MM.1S (cell line): ENCODE measurements around the gene IRS1.

ENCODE experiments used
- DNase-seq: peaks from one replicate; pipeline ENCODE4 v3.0.0-alpha.2; 2015
- H2AFZ ChIP-seq: fragments of 300-600 bp; sonication (generic); 2 replicates; pipeline ENCODE4 v1.6.0; 2016; ENCODE audit warnings: antibody characterized with exemption, low read length
- H3F3A ChIP-seq: fragments of 300-600 bp; sonication (generic); 2 replicates; pipeline ENCODE4 v1.6.1; 2016; ENCODE audit warnings: mild to moderate bottlenecking, antibody characterized with exemption, low read length, moderate library complexity, mixed read lengths; ENCODE audit not compliant: insufficient read depth
- H3K27ac ChIP-seq: fragments of 300-600 bp; sonication (generic); 2 replicates; pipeline ENCODE4 v1.5.1; 2016; ENCODE audit warnings: mild to moderate bottlenecking, low read length
- H3K27me3 ChIP-seq: fragments of 300-600 bp; sonication (generic); replicated peaks from 2 replicates; pipeline ENCODE4 v1.6.0; 2016; ENCODE audit warnings: low read length; ENCODE audit not compliant: insufficient read depth
- H3K36me3 ChIP-seq: fragments of 300-600 bp; sonication (generic); replicated peaks from 2 replicates; pipeline ENCODE4 v1.6.1; 2016; ENCODE audit warnings: mild to moderate bottlenecking, low read length, mixed read lengths; ENCODE audit not compliant: insufficient read depth
- H3K4me1 ChIP-seq: fragments of 300-600 bp; sonication (generic); 2 replicates; pipeline ENCODE4 v1.6.1; 2016; ENCODE audit warnings: low read length, mixed read lengths
- H3K4me2 ChIP-seq: fragments of 300-600 bp; sonication (generic); 2 replicates; pipeline ENCODE4 v1.6.0; 2016; ENCODE audit warnings: low read depth, low read length
- H3K4me3 ChIP-seq: fragments of 300-600 bp; sonication (generic); 2 replicates; pipeline ENCODE4 v1.5.1; 2016; ENCODE audit warnings: low read length, mixed read lengths
- H3K79me2 ChIP-seq: fragments of 300-600 bp; sonication (generic); 2 replicates; pipeline ENCODE4 v1.6.1; 2016; ENCODE audit warnings: mixed run types, low read length, mixed read lengths
- H3K9ac ChIP-seq: fragments of 300-600 bp; sonication (generic); 2 replicates; pipeline ENCODE4 v1.6.1; 2016; ENCODE audit warnings: low read length, mixed read lengths
- H3K9me2 ChIP-seq: fragments of 300-600 bp; sonication (generic); replicated peaks from 2 replicates; pipeline ENCODE4 v1.6.1; 2016; ENCODE audit warnings: mild to moderate bottlenecking, low read length, mixed read lengths; ENCODE audit not compliant: insufficient read depth
- H3K9me3 ChIP-seq: fragments of 300-600 bp; sonication (generic); replicated peaks from 2 replicates; pipeline ENCODE4 v1.6.1; 2016; ENCODE audit warnings: mild to moderate bottlenecking, low read length, mixed read lengths; ENCODE audit not compliant: insufficient read depth
- H4K20me1 ChIP-seq: fragments of 300-600 bp; sonication (generic); 2 replicates; pipeline ENCODE4 v1.6.1; 2016; ENCODE audit warnings: mild to moderate bottlenecking, low read length, moderate library complexity, mixed read lengths; ENCODE audit not compliant: insufficient read depth
- EZH2 ChIP-seq: fragments of 300-600 bp; sonication (generic); optimal IDR thresholded peaks from 2 replicates; pipeline ENCODE3; 2017; ENCODE audit warnings: low read depth, mild to moderate bottlenecking, antibody characterized with exemption, low read length, mixed read lengths
- EZH2phosphoT487 ChIP-seq: fragments of 300-600 bp; sonication (generic); IDR thresholded peaks from 2 replicates; pipeline ENCODE4 v1.6.1; 2018; ENCODE audit warnings: antibody characterized with exemption, low read length
- TF ChIP-seq, protein P1 (sequence below): fragments of 300-600 bp; sonication (generic); IDR thresholded peaks from 2 replicates; pipeline ENCODE4 v1.5.1; 2016; ENCODE audit warnings: antibody characterized with exemption, low read length, mixed read lengths

IRS1 gene

DNA sequence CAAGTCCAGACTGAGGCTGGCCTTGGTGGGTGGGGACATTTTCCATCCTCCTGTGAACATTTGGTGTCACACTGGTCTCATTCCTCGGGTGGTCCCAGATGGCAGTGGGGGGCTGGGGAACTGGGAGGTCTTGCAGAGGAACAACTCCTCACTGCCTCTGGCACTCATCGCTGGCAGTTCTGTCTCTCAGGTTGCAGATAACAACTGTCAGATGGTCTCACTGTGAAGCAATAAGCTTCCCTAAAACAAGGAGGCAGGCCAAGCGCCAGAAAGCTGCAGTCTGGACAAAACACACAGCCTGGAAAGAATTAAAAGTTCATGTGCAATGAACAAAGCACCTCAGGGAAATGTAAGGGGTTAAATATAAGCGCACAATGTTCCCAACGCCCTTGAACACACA is 78.1 kb downstream of the IRS1 start:
- peaks cover 6% of the 10 kb centered on the region for H3K4me1 ChIP-seq
- TF ChIP-seq EZH2phosphoT487 = no peak
- TF ChIP-seq, protein P1, sequence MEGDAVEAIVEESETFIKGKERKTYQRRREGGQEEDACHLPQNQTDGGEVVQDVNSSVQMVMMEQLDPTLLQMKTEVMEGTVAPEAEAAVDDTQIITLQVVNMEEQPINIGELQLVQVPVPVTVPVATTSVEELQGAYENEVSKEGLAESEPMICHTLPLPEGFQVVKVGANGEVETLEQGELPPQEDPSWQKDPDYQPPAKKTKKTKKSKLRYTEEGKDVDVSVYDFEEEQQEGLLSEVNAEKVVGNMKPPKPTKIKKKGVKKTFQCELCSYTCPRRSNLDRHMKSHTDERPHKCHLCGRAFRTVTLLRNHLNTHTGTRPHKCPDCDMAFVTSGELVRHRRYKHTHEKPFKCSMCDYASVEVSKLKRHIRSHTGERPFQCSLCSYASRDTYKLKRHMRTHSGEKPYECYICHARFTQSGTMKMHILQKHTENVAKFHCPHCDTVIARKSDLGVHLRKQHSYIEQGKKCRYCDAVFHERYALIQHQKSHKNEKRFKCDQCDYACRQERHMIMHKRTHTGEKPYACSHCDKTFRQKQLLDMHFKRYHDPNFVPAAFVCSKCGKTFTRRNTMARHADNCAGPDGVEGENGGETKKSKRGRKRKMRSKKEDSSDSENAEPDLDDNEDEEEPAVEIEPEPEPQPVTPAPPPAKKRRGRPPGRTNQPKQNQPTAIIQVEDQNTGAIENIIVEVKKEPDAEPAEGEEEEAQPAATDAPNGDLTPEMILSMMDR = no peak
- no peak for TF ChIP-seq EZH2
- no peaks in the 10 kb centered on the region for H4K20me1 ChIP-seq
- no peak overlapping the region for H3K4me3 ChIP-seq
- H2AFZ ChIP-seq = no peak overlapping the region
- H3F3A ChIP-seq = no peaks in the 10 kb centered on the region
- H3K9me3 ChIP-seq = no peaks in the 10 kb centered on the region
- no peaks in the 10 kb centered on the region for H3K9me2 ChIP-seq
- H3K79me2 ChIP-seq = no peaks in the 10 kb centered on the region
- DNase-seq = no peak
- no peaks in the 10 kb centered on the region for H3K27me3 ChIP-seq
- H3K9ac ChIP-seq = no peak overlapping the region
- H3K36me3 ChIP-seq = no peaks in the 10 kb centered on the region
- H3K27ac ChIP-seq = no peak overlapping the region
- H3K4me2 ChIP-seq = no peak overlapping the region

DNA sequence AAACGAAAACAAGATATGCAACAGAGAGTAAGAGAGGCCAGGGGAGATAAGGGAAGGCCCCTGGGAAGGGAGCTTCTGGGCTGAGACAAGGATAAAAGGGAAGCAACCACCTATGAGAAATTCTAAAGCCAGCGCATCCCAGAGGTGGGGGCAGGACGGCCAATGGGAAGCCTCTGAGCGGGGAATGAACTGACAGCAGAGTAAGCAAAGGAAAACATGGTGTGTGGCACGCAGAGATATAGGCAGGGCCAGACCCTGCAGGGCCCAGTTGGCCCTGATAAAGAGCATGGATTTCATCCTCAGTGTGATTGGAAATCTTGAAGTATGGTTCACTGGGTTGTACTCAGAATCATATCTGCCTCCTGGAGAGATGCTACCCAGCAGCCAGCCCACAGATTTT is 78.7 kb downstream of the IRS1 start:
- Histone ChIP-seq H3K4me1 (peaks cover 12% of the 10 kb centered on the region), H3K4me2 (no peak overlapping the region), H3K27me3 (no peaks in the 10 kb centered on the region), H3K9me2 (no peaks in the 10 kb centered on the region), H3F3A (0 out of 2 replicates have a peak, but pooled peaks cover 2% of the 10 kb centered on the region), H3K79me2 (no peaks in the 10 kb centered on the region), H3K4me3 (no peak overlapping the region), H3K27ac (no peak overlapping the region), H3K9me3 (no peaks in the 10 kb centered on the region), H3K9ac (no peak overlapping the region), H3K36me3 (no peaks in the 10 kb centered on the region), H4K20me1 (no peaks in the 10 kb centered on the region), H2AFZ (no peak overlapping the region)
- TF ChIP-seq, protein P1 = no peak
- no peak for TF ChIP-seq EZH2phosphoT487
- no peak for TF ChIP-seq EZH2
- no peak for DNase-seq

DNA sequence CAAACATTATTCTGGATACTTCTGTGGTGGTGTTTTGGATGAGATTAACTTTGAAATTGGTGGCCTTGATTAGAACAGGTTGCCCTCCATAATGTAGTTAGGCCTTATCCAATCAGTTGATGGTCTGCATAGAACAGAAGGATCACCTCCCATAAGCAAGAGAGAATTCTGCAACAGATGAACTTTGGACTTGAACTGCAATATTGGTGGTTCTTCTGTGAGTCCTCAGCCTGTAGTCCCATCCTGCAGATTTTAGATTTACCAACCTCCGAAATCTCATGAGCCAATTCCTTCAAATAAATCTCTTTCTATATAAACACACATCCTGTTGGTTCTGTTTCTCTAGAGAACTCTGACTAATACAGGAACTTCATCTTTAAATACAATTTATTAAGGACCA is 81.9 kb downstream of the IRS1 start:
- Histone ChIP-seq H3K27ac (no peak overlapping the region), H3K4me1 (peaks cover 13% of the 10 kb centered on the region), H3K4me3 (no peak overlapping the region), H3K9me2 (no peaks in the 10 kb centered on the region), H2AFZ (no peak overlapping the region), H3K36me3 (no peaks in the 10 kb centered on the region), H3F3A (0 out of 2 replicates have a peak, but pooled peaks cover 4% of the 10 kb centered on the region), H3K4me2 (no peak overlapping the region), H4K20me1 (no peaks in the 10 kb centered on the region), H3K27me3 (no peaks in the 10 kb centered on the region), H3K9ac (no peak overlapping the region), H3K9me3 (no peaks in the 10 kb centered on the region), H3K79me2 (no peaks in the 10 kb centered on the region)
- no peak for DNase-seq
- TF ChIP-seq, protein P1 = no peak
- TF ChIP-seq EZH2phosphoT487 (no peak), EZH2 (no peak)
